Measurements from ENCODE around the gene TNFRSF11A.

The TNFRSF11A gene

GRCh38 chr18:62332964-62333695 lies 8.0 kb downstream of the TNFRSF11A start:
- Histone ChIP-seq H3K9me3 (ENCODE audit: insufficient read depth, low read length, severe bottlenecking) (no peaks in the 10 kb centered on the region), H3K4me2 (ENCODE audit: insufficient read depth, low read length) (no peak overlapping the region), H3K27ac (ENCODE audit: low read length) (no peak overlapping the region), H3K4me1 (ENCODE audit: insufficient read depth, low read length) (no peaks in the 10 kb centered on the region), H3K27me3 (ENCODE audit: insufficient read depth, low read length, poor library complexity) (peaks cover 9% of the 10 kb centered on the region), H4K20me1 (ENCODE audit: insufficient read depth, low read length) (no peaks in the 10 kb centered on the region; the same call in 1 of the 2 replicates), H3K4me3 (ENCODE audit: low read depth in 1 of 2, low read length in 2 of 2) (no peak overlapping the region), H2AFZ (ENCODE audit: low read depth, low read length) (no peak overlapping the region), H3K79me2 (ENCODE audit: insufficient read depth, low read length) (no peaks in the 10 kb centered on the region), H3K36me3 (ENCODE audit: insufficient read depth, low read length) (no peaks in the 10 kb centered on the region), H3K9ac (ENCODE audit: low read depth, low read length) (no peak overlapping the region)
- TF ChIP-seq EZH2 (IDR thresholded peaks at IDR 0.05; ENCODE audit: borderline replicate concordance, low read depth, low read length, severe bottlenecking) (no peak), CTCF (IDR thresholded peaks at IDR 0.05; ENCODE audit: borderline replicate concordance, extremely low read depth, low read length, poor library complexity, severe bottlenecking) (no peak)
- no peak for ATAC-seq (ENCODE audit: insufficient read depth, low read depth)
- no peak for DNase-seq

- H3K9me3 ChIP-seq (ENCODE audit: insufficient read depth, low read length, severe bottlenecking), result no peaks in the 10 kb centered on the region
- H3K36me3 ChIP-seq (ENCODE audit: insufficient read depth, low read length), result no peaks in the 10 kb centered on the region
- no peaks in the 10 kb centered on the region; the same call in 1 of the 2 replicates for H4K20me1 ChIP-seq (ENCODE audit: insufficient read depth, low read length)
- TF ChIP-seq CTCF (IDR thresholded peaks at IDR 0.05; ENCODE audit: borderline replicate concordance, extremely low read depth, low read length, poor library complexity, severe bottlenecking) (no peak), EZH2 (IDR thresholded peaks at IDR 0.05; ENCODE audit: borderline replicate concordance, low read depth, low read length, severe bottlenecking) (no peak)
- no peak overlapping the region for H3K9ac ChIP-seq (ENCODE audit: low read depth, low read length)
- H3K27ac ChIP-seq (ENCODE audit: low read length), result no peak overlapping the region
- DNase-seq (no peak), ATAC-seq (ENCODE audit: insufficient read depth, low read depth) (no peak)
- no peak overlapping the region for H3K4me2 ChIP-seq (ENCODE audit: insufficient read depth, low read length)
- H3K27me3 ChIP-seq (ENCODE audit: insufficient read depth, low read length, poor library complexity), result peaks cover 8% of the 10 kb centered on the region
- no peak overlapping the region for H2AFZ ChIP-seq (ENCODE audit: low read depth, low read length)
- H3K4me3 ChIP-seq (ENCODE audit: low read depth in 1 of 2, low read length in 2 of 2), result no peak overlapping the region
- H3K4me1 ChIP-seq (ENCODE audit: insufficient read depth, low read length), result no peaks in the 10 kb centered on the region
- no peaks in the 10 kb centered on the region for H3K79me2 ChIP-seq (ENCODE audit: insufficient read depth, low read length)
These were observed 9.0 kb downstream of the TNFRSF11A start for GRCh38 chr18:62334120-62334519.

DNA sequence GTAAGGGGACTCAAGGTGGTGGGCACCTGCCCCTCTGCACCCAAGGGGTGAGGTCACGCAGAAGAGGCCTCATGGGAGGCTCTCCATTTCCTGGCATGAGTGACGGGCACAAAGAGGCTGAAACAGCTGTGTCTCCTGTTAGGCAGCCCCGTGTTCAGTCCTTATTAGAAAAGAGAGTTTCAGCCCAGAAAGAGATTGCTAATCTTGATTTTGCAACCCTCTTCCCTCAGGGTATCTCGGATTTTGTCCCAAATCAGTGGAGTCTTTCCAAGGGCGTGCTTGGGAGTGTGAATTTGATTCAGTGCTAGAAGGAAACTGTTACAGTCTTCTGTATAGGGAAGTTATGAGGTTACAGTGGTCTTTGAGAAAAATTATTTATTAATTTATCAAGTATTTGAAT lies 10.4 kb downstream of the TNFRSF11A start:
- H3K4me3 ChIP-seq (ENCODE audit: low read depth in 1 of 2, low read length in 2 of 2), result no peak overlapping the region
- H4K20me1 ChIP-seq (ENCODE audit: insufficient read depth, low read length), result no peaks in the 10 kb centered on the region
- TF ChIP-seq EZH2 (IDR thresholded peaks at IDR 0.05; ENCODE audit: borderline replicate concordance, low read depth, low read length, severe bottlenecking) (no peak), CTCF (IDR thresholded peaks at IDR 0.05; ENCODE audit: borderline replicate concordance, extremely low read depth, low read length, poor library complexity, severe bottlenecking) (no peak)
- H3K9ac ChIP-seq (ENCODE audit: low read depth, low read length), result no peak overlapping the region
- no peaks in the 10 kb centered on the region for H3K36me3 ChIP-seq (ENCODE audit: insufficient read depth, low read length)
- peaks cover 5% of the 10 kb centered on the region for H3K27me3 ChIP-seq (ENCODE audit: insufficient read depth, low read length, poor library complexity)
- DNase-seq, result no peak
- H3K9me3 ChIP-seq (ENCODE audit: insufficient read depth, low read length, severe bottlenecking), result no peaks in the 10 kb centered on the region
- no peak overlapping the region for H2AFZ ChIP-seq (ENCODE audit: low read depth, low read length)
- no peak overlapping the region for H3K4me2 ChIP-seq (ENCODE audit: insufficient read depth, low read length)
- H3K79me2 ChIP-seq (ENCODE audit: insufficient read depth, low read length), result no peaks in the 10 kb centered on the region
- H3K4me1 ChIP-seq (ENCODE audit: insufficient read depth, low read length), result no peaks in the 10 kb centered on the region
- no peak for ATAC-seq (ENCODE audit: insufficient read depth, low read depth)
- H3K27ac ChIP-seq (ENCODE audit: low read length), result no peak overlapping the region
